Heart right ventricle (tissue), 16 donors: Measurements from ENCODE around the gene ZFHX3. TPM values are rescaled to one million over a fixed set of nuclear protein-coding genes. Genes with fewer than 3 reads are reported as not detected.

ENCODE experiments used
- ATAC-seq, 8 donors: fragments of 200-7000 bp; cut with Tn5 transposase; one replicate each; pipeline ENCODE4 v1.9.1; 2020; ENCODE audit warnings: mild to moderate bottlenecking in 8 of 8, moderate library complexity in 8 of 8, moderate number of reproducible peaks in 1 of 8
- DNase-seq, 2 donors: peaks; one replicate each; pipeline ENCODE4 v3.0.0-alpha.2; 2020
- H3K27ac ChIP-seq, 10 donors: fragments of 200-600 bp; sonication (generic) in 2 of 10; one replicate each; pipeline versions ENCODE4 v1.5.0 to v1.8.0; 2020 to 2022; ENCODE audit warnings: mild to moderate bottlenecking in 3 of 10
- H3K27me3 ChIP-seq, 7 donors: fragments of 200-600 bp; one replicate each; pipeline ENCODE4 v1.8.0; 2021 to 2022; ENCODE audit warnings: mild to moderate bottlenecking in 2 of 7
- H3K36me3 ChIP-seq, 9 donors: fragments of 200-600 bp; sonication (generic) in 1 of 9; one replicate each; pipeline versions ENCODE4 v1.5.0 to v1.8.0; 2020 to 2022; ENCODE audit warnings: mild to moderate bottlenecking in 2 of 9
- H3K4me1 ChIP-seq, 9 donors: fragments of 200-600 bp; sonication (generic) in 1 of 9; one replicate each; pipeline versions ENCODE4 v1.5.0 to v1.8.0; 2020 to 2022; ENCODE audit warnings: mild to moderate bottlenecking in 4 of 9
- H3K4me3 ChIP-seq, 10 donors: fragments of 200-600 bp; sonication (generic) in 2 of 10; one replicate each; pipeline versions ENCODE4 v1.5.0 to v1.8.0; 2020 to 2022; ENCODE audit warnings: mild to moderate bottlenecking in 7 of 10, moderate library complexity in 2 of 10
- H3K9me3 ChIP-seq, 11 donors: fragments of 200-600 bp in 10 of 11; sonication (generic) in 2 of 11; one replicate each; pipeline versions ENCODE4 v1.5.0 to v1.8.0; 2013 to 2022; ENCODE audit warnings: mild to moderate bottlenecking in 2 of 11, control low read depth in 1 of 11, moderate library complexity in 1 of 11
- CTCF ChIP-seq, 9 donors: fragments of 200-600 bp; sonication (generic) in 2 of 9; IDR thresholded peaks; one replicate each; pipeline versions ENCODE4 v1.5.0 to v1.8.0; 2021 to 2022; ENCODE audit warnings: antibody characterized with exemption in 9 of 9, mild to moderate bottlenecking in 5 of 9, moderate library complexity in 1 of 9
- WGBS, 2 donors: extraction: QIAGEN DNeasy Blood & Tissue Kit; methylation state at CpG; one replicate each; pipeline ENCODE4 v1.1.7; 2013; ENCODE audit warnings: inconsistent platforms in 1 of 2; 5-methylcytosine and 5-hydroxymethylcytosine counted together
- intact Hi-C, 10 donors: fragments of 100-400 bp; cut with DNase I; formaldehyde crosslinking; loops; one replicate each; pipeline versions ENCODE4 v1.11.1 to v1.14.2; 2022
- polyA plus RNA-seq, 2 donors: library from polyadenylated mRNA; stranded (reverse); fragments of 200-250 nt; gene quantifications; one replicate each; pipeline ENCODE4 v1.2.3, GENCODE V29; 2013
- total RNA-seq, 10 donors: library from RNA; stranded (reverse); fragmentation: NEBNext Ultra II Directional in 3 of 10; extraction: Animal tissue kit (Norgen Biotek cat#: 25700) in 3 of 10; gene quantifications; one replicate each; pipeline versions ENCODE4 v1.2.1 to v1.2.4, GENCODE V29; 2021 to 2023
- donor health status: Arrhythmogenic right ventricular cardiomyopathy.
- donor health status: ischemic (EF 13 %, LVEDD 7.1; RV severe dilation, severe dysfunction).
- donor health status: healthy with polysubstance abuse.
- donor health status: DM: no; HTN: yes; CAD: no.
- donor health status: DM: no; HTN: no; CAD: no.
- donor health status: ischemic (EF 25% LVEDD 6.9; RV normal size, moderate dysfunction).
- donor health status: ischemic (EF 25% LVEDD 5.7; RV mildly dilated, moderate dysfunction).
- donor health status: healthy.
- donor health status: DM: yes; HTN: yes; CAD: no.
- donor health status: Ischemic cardiomyopathy.
- donor health status: ischemic (EF 35%, LVEDD 5.7; RV mildly dilated, moderate dysfunction).
- donor health status: nonischemic (EF 11% LVEDD 7.7; RV severe dilation, severe dysfunction).
- donor health status: DM: yes; HTN: yes; CAD: no.
- donor health status: PGD.
- donor health status: ischemic (EF 29% LVEDD 5.4; RV normal size, mild dysfunction).
- donor health status: nonischemic (EF 23%, LVEDD 6.1; RV moderate dilation, normal function).

The ZFHX3 gene
- total and polyA plus RNA-seq, 12 donors, result 1.6 to 15.2 (median 10.4) TPM

GRCh38 chr16:72788269-72788809, 259.6 kb downstream of the ZFHX3 start:
- peak overlapping the region in 3 of 10 donors; percentile 3 to 64 (median 29) for H3K27ac ChIP-seq
- intact Hi-C loops, result loop anchor here in 1 of 10 donors (10.0 kb wide), 1 partner anchor 124 kb away; no protein-coding TSS in a partner anchor
- ATAC-seq, result peak in 2 of 8 donors; percentile 4 to 12
- H3K4me3 ChIP-seq, result peak overlapping the region in 7 of 10 donors; percentile 27 to 53 (median 49)
- H3K27me3 ChIP-seq, result no peaks in the 10 kb centered on the region
- peaks cover 0 to 39% (median 5%) of the 10 kb centered on the region in 9 donors for H3K36me3 ChIP-seq
- no peak for TF ChIP-seq CTCF (IDR thresholded peaks at IDR 0.05)
- no peak for DNase-seq
- no peaks in the 10 kb centered on the region for H3K9me3 ChIP-seq
- WGBS, 2 donors, result 85 to 86% methylated on average over 18 of the region's 18 CpGs
- H3K4me1 ChIP-seq, result peaks cover 0 to 30% (median 5%) of the 10 kb centered on the region in 9 donors

GRCh38 chr16:72787514-72788268, 260.2 kb downstream of the ZFHX3 start:
- DNase-seq, result peak; percentile 35 to 53
- H3K27ac ChIP-seq, result peak overlapping the region in 8 of 10 donors; percentile 3 to 67 (median 52)
- peak overlapping the region in 9 of 10 donors; percentile 17 to 53 (median 46) for H3K4me3 ChIP-seq
- no peaks in the 10 kb centered on the region for H3K27me3 ChIP-seq
- ATAC-seq, result peak; percentile 59 to 92 (median 72)
- H3K36me3 ChIP-seq, result peaks cover 0 to 32% (median 0%) of the 10 kb centered on the region in 9 donors
- no peaks in the 10 kb centered on the region for H3K9me3 ChIP-seq
- intact Hi-C loops, result loop anchor here in 1 of 10 donors (10.0 kb wide), 1 partner anchor 123 kb away; no protein-coding TSS in a partner anchor
- no peak for TF ChIP-seq CTCF (IDR thresholded peaks at IDR 0.05)
- 21 to 31% methylated on average over 43 of the region's 43 CpGs for WGBS, 2 donors
- peaks cover 0 to 30% (median 5%) of the 10 kb centered on the region in 9 donors for H3K4me1 ChIP-seq

- peaks cover 0 to 30% (median 5%) of the 10 kb centered on the region in 9 donors for H3K4me1 ChIP-seq
- H3K27ac ChIP-seq, result peak overlapping the region in 8 of 10 donors; percentile 3 to 67 (median 52)
- peaks cover 0 to 27% (median 0%) of the 10 kb centered on the region in 9 donors for H3K36me3 ChIP-seq
- DNase-seq (no peak), ATAC-seq (peak in 1 of 8 donors; percentile 12)
- H3K4me3 ChIP-seq, result peak overlapping the region in 9 of 10 donors; percentile 17 to 53 (median 46)
- H3K27me3 ChIP-seq, result no peaks in the 10 kb centered on the region
- H3K9me3 ChIP-seq, result no peaks in the 10 kb centered on the region
- WGBS, 2 donors, result 33 to 43% methylated on average over 23 of the region's 23 CpGs
- no peak for TF ChIP-seq CTCF (IDR thresholded peaks at IDR 0.05)
- intact Hi-C loops, result loop anchor here in 1 of 10 donors (10.0 kb wide), 1 partner anchor 122 kb away; no protein-coding TSS in a partner anchor
These were observed 260.8 kb downstream of the ZFHX3 start for GRCh38 chr16:72787130-72787513.

GRCh38 chr16:72786606-72787005, 261.3 kb downstream of the ZFHX3 start:
- no peak for TF ChIP-seq CTCF (IDR thresholded peaks at IDR 0.05)
- no peaks in the 10 kb centered on the region for H3K9me3 ChIP-seq
- peak overlapping the region in 6 of 10 donors; percentile 3 to 67 (median 52) for H3K27ac ChIP-seq
- peaks cover 0 to 25% (median 0%) of the 10 kb centered on the region in 9 donors for H3K36me3 ChIP-seq
- no peaks in the 10 kb centered on the region for H3K27me3 ChIP-seq
- H3K4me3 ChIP-seq, result peak overlapping the region in 2 of 10 donors; percentile 17 to 50
- intact Hi-C loops, result loop anchor here in 1 of 10 donors (10.0 kb wide), 1 partner anchor 122 kb away; no protein-coding TSS in a partner anchor
- ATAC-seq (no peak), DNase-seq (no peak)
- peaks cover 0 to 30% (median 5%) of the 10 kb centered on the region in 9 donors for H3K4me1 ChIP-seq
- 93 to 95% methylated on average over 6 of the region's 6 CpGs for WGBS, 2 donors
